ENCODE results near the gene GALNT16.

GRCh38 chr14:69266572-69267345 lies 6.8 kb downstream of the GALNT16 start:
- TF ChIP-seq CTCF (IDR thresholded peaks at IDR 0.05; ENCODE audit: borderline replicate concordance, extremely low read depth, low read length, poor library complexity, severe bottlenecking) (no peak), EZH2 (IDR thresholded peaks at IDR 0.05; ENCODE audit: borderline replicate concordance, low read depth, low read length, severe bottlenecking) (no peak)
